Measurements from ENCODE around the gene BRINP2. TPM values are rescaled to one million over a fixed set of nuclear protein-coding genes. Genes with fewer than 3 reads are reported as not detected.

Gene BRINP2
- total RNA-seq, 4 donors from 2014 or later: 0.42 to 1.7 (median 0.70) TPM

DNA sequence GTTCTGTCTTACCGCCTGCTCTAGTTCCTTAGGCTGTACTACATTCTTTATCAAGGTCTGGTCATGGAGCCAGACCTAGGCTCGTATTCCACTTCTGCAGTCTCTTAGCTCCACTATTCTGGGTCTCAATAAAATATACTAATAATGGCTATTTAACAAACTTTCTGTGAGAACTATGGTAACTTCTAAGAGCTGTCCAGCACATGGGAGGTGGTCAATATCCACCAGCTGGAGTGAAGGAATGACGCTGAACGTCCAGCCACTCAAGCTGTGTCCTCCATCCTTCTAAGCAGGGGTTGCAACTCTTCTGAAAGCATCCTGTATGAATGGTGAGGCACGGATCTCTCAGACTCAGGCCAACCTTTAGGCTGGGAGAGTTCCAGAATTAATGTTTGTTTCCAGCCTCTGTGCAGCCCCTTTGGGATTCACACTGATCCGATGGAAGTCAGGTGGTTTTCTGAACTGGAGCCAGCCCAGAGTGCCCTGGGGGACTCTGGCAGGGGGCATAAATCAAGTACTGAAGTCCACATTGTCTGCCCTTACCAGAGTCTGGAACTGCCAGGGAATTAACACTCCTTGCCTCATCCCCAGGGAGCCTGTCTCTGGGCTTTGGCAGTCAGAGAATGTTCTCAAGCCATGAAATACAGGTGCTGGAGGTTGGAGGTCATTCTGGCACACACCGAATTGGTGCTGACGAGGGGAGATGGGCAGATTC, 57.4 kb downstream of the BRINP2 start:
- no peaks in the 10 kb centered on the region for H3K4me1 ChIP-seq
- intact Hi-C loops (cut with DNase I): no loop called here

DNA sequence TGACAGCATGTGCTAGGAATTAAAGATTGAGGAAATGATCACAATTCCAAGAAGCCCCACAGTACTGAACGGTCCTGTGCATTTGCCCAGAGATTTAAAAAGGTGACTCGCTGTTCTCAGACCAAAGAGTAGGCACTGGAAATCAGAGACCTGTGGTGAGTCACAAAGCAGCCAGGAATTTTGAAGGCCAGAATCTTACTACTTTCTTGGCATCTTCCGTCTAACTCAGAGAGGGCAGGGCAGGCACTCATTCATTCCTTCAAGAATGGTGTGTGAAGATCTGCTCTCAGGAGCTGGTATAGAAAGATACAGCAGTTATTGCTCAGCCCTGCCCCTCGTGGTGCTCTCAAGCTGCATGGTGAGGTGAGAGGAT, 57.9 kb downstream of the BRINP2 start:
- H3K9me3 ChIP-seq: no peaks in the 10 kb centered on the region
- no peak for DNase-seq (ENCODE audit: extremely low spot score)
- H3K4me1 ChIP-seq: no peaks in the 10 kb centered on the region
- 70% methylated on average over 4 of the region's 4 CpGs for WGBS
- H3K36me3 ChIP-seq: no peaks in the 10 kb centered on the region
- intact Hi-C loops (cut with DNase I): no loop called here
- TF ChIP-seq POLR2A (IDR thresholded peaks at IDR 0.05; ENCODE audit: low read depth) (no peak), POLR2AphosphoS5 (IDR thresholded peaks at IDR 0.05) (no peak), EP300 (IDR thresholded peaks at IDR 0.05) (no peak)
- TF ChIP-seq, protein P1, sequence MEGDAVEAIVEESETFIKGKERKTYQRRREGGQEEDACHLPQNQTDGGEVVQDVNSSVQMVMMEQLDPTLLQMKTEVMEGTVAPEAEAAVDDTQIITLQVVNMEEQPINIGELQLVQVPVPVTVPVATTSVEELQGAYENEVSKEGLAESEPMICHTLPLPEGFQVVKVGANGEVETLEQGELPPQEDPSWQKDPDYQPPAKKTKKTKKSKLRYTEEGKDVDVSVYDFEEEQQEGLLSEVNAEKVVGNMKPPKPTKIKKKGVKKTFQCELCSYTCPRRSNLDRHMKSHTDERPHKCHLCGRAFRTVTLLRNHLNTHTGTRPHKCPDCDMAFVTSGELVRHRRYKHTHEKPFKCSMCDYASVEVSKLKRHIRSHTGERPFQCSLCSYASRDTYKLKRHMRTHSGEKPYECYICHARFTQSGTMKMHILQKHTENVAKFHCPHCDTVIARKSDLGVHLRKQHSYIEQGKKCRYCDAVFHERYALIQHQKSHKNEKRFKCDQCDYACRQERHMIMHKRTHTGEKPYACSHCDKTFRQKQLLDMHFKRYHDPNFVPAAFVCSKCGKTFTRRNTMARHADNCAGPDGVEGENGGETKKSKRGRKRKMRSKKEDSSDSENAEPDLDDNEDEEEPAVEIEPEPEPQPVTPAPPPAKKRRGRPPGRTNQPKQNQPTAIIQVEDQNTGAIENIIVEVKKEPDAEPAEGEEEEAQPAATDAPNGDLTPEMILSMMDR (IDR thresholded peaks at IDR 0.05): no peak
- H3K27ac ChIP-seq (replicated peaks in 1 of 4): no peak overlapping the region
- H3K27me3 ChIP-seq: no peaks in the 10 kb centered on the region
- no peak overlapping the region for H3K4me3 ChIP-seq

More for the DNA sequence above, 57.4 kb downstream of the BRINP2 start:
- no peak for DNase-seq (ENCODE audit: extremely low spot score)
- H3K36me3 ChIP-seq: no peaks in the 10 kb centered on the region
- no peak for TF ChIP-seq POLR2A (IDR thresholded peaks at IDR 0.05; ENCODE audit: low read depth)
- no peak for TF ChIP-seq EP300 (IDR thresholded peaks at IDR 0.05)
- TF ChIP-seq, protein P1 (IDR thresholded peaks at IDR 0.05): no peak
- TF ChIP-seq POLR2AphosphoS5 (IDR thresholded peaks at IDR 0.05): no peak
- no peaks in the 10 kb centered on the region for H3K9me3 ChIP-seq
- H3K27ac ChIP-seq (replicated peaks in 1 of 4): no peak overlapping the region
- no peaks in the 10 kb centered on the region for H3K27me3 ChIP-seq
- H3K4me3 ChIP-seq: no peak overlapping the region
- 70% methylated on average over 8 of the region's 8 CpGs for WGBS

DNA sequence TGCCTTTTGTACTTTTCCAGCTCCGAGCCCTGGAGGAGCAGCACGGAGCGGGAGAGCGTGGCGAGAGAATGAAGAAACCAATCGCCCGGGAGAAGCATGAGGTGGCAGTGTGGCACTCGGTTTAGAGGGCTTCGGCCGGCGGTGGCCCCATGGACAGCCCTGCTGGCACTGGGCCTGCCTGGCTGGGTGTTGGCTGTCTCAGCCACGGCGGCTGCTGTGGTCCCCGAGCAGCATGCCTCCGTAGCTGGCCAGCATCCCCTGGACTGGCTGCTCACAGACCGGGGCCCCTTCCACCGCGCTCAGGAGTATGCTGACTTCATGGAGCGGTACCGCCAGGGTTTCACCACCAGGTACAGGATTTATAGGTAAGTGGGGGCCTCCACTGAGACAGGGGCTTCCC, 59.0 kb downstream of the BRINP2 start:
- intact Hi-C loops (cut with DNase I): no loop called here
- Histone ChIP-seq H3K9me3 (no peaks in the 10 kb centered on the region), H3K4me1 (no peaks in the 10 kb centered on the region), H3K36me3 (no peaks in the 10 kb centered on the region), H3K27me3 (no peaks in the 10 kb centered on the region), H3K27ac (replicated peaks in 1 of 4) (no peak overlapping the region), H3K4me3 (no peak overlapping the region)
- no peak for TF ChIP-seq POLR2AphosphoS5 (IDR thresholded peaks at IDR 0.05)
- no peak for TF ChIP-seq POLR2A (IDR thresholded peaks at IDR 0.05; ENCODE audit: low read depth)
- TF ChIP-seq, protein P1 (IDR thresholded peaks at IDR 0.05): no peak
- TF ChIP-seq EP300 (IDR thresholded peaks at IDR 0.05): no peak
- WGBS: 92% methylated on average over 18 of the region's 20 CpGs
- no peak for DNase-seq (ENCODE audit: extremely low spot score)

DNA sequence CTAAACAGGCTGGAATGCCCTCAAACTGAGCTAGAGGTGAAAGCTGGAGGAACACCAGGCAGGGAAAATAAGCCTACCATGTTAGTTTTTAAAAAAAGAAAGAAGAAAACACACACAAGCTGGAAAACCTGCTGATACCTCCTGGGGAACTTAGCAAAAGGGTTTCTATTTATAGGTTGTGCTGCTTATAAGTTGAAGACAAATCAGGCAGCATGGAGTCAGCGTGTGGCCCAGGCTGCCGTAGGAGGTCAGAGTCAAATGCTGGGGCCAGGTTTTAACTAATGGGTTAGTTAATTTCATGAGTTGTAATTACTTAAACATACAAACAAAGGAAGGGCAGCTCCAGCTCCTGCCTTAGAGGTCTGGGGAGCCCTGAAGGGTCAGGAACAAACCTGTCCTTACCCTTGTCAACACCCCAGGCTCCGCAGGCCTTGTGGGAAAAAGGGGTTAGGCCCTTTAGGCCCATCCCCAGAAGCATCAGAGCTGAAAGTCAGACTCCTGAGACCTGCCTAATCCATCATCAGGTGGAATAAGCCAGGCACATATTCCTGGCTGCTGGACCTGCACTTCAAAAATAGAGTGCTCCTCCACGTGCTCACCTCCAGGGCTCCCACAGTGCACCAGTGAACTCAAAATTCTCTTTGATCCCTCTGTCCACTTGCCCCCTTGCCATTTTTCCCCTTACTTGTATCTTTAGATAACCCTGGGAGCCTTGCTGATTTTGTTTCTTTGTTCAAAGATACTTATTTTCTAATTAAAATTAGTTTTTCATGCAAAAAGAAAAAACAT, 59.7 kb downstream of the BRINP2 start:
- Histone ChIP-seq H3K27me3 (no peaks in the 10 kb centered on the region), H3K4me3 (no peak overlapping the region), H3K36me3 (no peaks in the 10 kb centered on the region), H3K27ac (replicated peaks in 1 of 4) (no peak overlapping the region), H3K9me3 (no peaks in the 10 kb centered on the region), H3K4me1 (no peaks in the 10 kb centered on the region)
- intact Hi-C loops (cut with DNase I): no loop called here
- no peak for DNase-seq (ENCODE audit: extremely low spot score)
- 78% methylated on average over 4 of the region's 4 CpGs for WGBS
- TF ChIP-seq EP300 (IDR thresholded peaks at IDR 0.05): no peak
- no peak for TF ChIP-seq POLR2A (IDR thresholded peaks at IDR 0.05; ENCODE audit: low read depth)
- no peak for TF ChIP-seq POLR2AphosphoS5 (IDR thresholded peaks at IDR 0.05)
- TF ChIP-seq, protein P1 (IDR thresholded peaks at IDR 0.05): no peak
